ENCODE measurements around the gene MNDA. TPM values are rescaled to one million over a fixed set of nuclear protein-coding genes. Genes with fewer than 3 reads are reported as not detected.
"Not testable (repeated sequence)": the region's sequence is repeated elsewhere in the genome, so short reads cannot be mapped to it uniquely, and the experiment has no call there.

The MNDA gene
- total and polyA plus RNA-seq, 4 donors: 3.7 to 16.6 (median 4.3) TPM

DNA sequence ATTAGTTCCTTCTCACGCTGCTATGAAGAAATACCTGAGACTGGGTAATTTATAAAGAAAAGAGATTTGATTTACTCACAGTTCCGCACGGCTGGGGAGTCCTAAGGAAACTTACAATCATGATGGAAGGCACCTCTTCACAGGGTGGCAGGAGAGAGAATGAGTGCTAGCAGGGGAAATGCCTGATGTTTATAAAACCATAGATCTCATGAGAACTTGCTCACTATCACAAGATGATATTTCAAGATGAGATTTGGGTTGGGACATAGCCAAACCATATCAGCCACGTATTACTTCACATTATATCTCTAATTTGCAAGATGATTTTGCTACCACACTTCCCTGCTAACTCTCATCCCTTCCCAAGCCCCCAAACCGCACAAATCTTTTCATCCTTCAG, 9.1 kb downstream of the MNDA start:
- DNase-seq (ENCODE audit: low spot score): no peak
- Histone ChIP-seq H3K27ac (ENCODE audit: low read depth in 1 of 2, low read length in 2 of 2) (no peak overlapping the region), H3K4me3 (ENCODE audit: low read depth in 1 of 3, low read length in 3 of 3) (no peak overlapping the region), H3K27me3 (ENCODE audit: control insufficient read depth in 4 of 4, insufficient read depth in 4 of 4, low read length in 3 of 4) (no peaks in the 10 kb centered on the region), H3K9me3 (ENCODE audit: control insufficient read depth in 4 of 4, low read length in 3 of 4) (no peaks in the 10 kb centered on the region), H3K4me1 (ENCODE audit: control insufficient read depth in 4 of 4, insufficient read depth in 4 of 4, low read length in 3 of 4) (no peaks in the 10 kb centered on the region), H3K36me3 (ENCODE audit: control insufficient read depth in 4 of 4, insufficient read depth in 3 of 4, low read depth in 1 of 4, low read length in 3 of 4) (no peaks in the 10 kb centered on the region), H3K9ac (ENCODE audit: low read depth in 1 of 2, low read length in 2 of 2) (no peak overlapping the region)
- 57% methylated on average over 5 of the region's 5 CpGs for WGBS
- TF ChIP-seq, protein P1, sequence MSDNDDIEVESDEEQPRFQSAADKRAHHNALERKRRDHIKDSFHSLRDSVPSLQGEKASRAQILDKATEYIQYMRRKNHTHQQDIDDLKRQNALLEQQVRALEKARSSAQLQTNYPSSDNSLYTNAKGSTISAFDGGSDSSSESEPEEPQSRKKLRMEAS (IDR thresholded peaks at IDR 0.05): no peak
- TF ChIP-seq FOXA2 (IDR thresholded peaks at IDR 0.05) (no peak), SP1 (IDR thresholded peaks at IDR 0.05) (no peak), GABPA (IDR thresholded peaks at IDR 0.05 in 1 of 2, conservative IDR thresholded peaks at IDR 0.05 in 1 of 2) (no peak), YY1 (IDR thresholded peaks at IDR 0.05) (no peak), RAD21 (IDR thresholded peaks at IDR 0.05) (no peak), HNF4A (conservative IDR thresholded peaks at IDR 0.05) (no peak), RXRA (IDR thresholded peaks at IDR 0.05) (no peak), JUND (IDR thresholded peaks at IDR 0.05) (no peak), HNF4G (IDR thresholded peaks at IDR 0.05) (no peak), EGR1 (IDR thresholded peaks at IDR 0.05; ENCODE audit: low read depth in 2 of 2) (no peak)
- TF ChIP-seq, protein P2, sequence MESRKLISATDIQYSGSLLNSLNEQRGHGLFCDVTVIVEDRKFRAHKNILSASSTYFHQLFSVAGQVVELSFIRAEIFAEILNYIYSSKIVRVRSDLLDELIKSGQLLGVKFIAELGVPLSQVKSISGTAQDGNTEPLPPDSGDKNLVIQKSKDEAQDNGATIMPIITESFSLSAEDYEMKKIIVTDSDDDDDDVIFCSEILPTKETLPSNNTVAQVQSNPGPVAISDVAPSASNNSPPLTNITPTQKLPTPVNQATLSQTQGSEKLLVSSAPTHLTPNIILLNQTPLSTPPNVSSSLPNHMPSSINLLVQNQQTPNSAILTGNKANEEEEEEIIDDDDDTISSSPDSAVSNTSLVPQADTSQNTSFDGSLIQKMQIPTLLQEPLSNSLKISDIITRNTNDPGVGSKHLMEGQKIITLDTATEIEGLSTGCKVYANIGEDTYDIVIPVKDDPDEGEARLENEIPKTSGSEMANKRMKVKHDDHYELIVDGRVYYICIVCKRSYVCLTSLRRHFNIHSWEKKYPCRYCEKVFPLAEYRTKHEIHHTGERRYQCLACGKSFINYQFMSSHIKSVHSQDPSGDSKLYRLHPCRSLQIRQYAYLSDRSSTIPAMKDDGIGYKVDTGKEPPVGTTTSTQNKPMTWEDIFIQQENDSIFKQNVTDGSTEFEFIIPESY (IDR thresholded peaks at IDR 0.05): no peak
- TF ChIP-seq, protein P3, sequence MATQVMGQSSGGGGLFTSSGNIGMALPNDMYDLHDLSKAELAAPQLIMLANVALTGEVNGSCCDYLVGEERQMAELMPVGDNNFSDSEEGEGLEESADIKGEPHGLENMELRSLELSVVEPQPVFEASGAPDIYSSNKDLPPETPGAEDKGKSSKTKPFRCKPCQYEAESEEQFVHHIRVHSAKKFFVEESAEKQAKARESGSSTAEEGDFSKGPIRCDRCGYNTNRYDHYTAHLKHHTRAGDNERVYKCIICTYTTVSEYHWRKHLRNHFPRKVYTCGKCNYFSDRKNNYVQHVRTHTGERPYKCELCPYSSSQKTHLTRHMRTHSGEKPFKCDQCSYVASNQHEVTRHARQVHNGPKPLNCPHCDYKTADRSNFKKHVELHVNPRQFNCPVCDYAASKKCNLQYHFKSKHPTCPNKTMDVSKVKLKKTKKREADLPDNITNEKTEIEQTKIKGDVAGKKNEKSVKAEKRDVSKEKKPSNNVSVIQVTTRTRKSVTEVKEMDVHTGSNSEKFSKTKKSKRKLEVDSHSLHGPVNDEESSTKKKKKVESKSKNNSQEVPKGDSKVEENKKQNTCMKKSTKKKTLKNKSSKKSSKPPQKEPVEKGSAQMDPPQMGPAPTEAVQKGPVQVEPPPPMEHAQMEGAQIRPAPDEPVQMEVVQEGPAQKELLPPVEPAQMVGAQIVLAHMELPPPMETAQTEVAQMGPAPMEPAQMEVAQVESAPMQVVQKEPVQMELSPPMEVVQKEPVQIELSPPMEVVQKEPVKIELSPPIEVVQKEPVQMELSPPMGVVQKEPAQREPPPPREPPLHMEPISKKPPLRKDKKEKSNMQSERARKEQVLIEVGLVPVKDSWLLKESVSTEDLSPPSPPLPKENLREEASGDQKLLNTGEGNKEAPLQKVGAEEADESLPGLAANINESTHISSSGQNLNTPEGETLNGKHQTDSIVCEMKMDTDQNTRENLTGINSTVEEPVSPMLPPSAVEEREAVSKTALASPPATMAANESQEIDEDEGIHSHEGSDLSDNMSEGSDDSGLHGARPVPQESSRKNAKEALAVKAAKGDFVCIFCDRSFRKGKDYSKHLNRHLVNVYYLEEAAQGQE (IDR thresholded peaks at IDR 0.05): no peak
- TF ChIP-seq, protein P4, sequence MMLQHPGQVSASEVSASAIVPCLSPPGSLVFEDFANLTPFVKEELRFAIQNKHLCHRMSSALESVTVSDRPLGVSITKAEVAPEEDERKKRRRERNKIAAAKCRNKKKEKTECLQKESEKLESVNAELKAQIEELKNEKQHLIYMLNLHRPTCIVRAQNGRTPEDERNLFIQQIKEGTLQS (IDR thresholded peaks at IDR 0.05): no peak

DNA sequence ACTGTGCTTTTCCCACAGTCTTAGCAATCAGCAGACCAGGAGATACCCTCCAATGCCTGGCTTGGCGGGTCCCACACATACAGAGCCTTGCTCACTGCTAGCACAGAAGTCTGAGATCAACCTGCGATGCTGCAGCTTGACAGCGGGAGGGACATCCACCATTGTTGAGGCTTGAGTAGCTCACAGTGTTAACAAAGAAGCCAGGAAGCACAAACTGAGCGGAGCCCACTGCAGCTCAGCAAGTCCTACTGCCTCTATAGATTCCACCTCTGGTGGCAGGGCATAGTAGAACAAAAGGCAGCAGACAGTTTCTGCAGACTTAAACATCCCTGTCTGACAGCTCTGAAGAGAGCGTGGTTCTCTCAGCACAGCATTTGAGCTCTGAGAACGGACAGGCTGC, 33.4 kb downstream of the MNDA start:
- Histone ChIP-seq H3K36me3 (ENCODE audit: control insufficient read depth in 4 of 4, insufficient read depth in 3 of 4, low read depth in 1 of 4, low read length in 3 of 4) (no peaks in the 10 kb centered on the region), H3K4me3 (ENCODE audit: low read depth in 1 of 3, low read length in 3 of 3) (no peak overlapping the region), H3K27ac (ENCODE audit: low read depth in 1 of 2, low read length in 2 of 2) (no peak overlapping the region), H3K9ac (ENCODE audit: low read depth in 1 of 2, low read length in 2 of 2) (no peak overlapping the region), H3K4me1 (ENCODE audit: control insufficient read depth in 4 of 4, insufficient read depth in 4 of 4, low read length in 3 of 4) (no peaks in the 10 kb centered on the region), H3K27me3 (ENCODE audit: control insufficient read depth in 4 of 4, insufficient read depth in 4 of 4, low read length in 3 of 4) (peaks cover 0 to 4% (median 0%) of the 10 kb centered on the region in 4 donors), H3K9me3 (ENCODE audit: control insufficient read depth in 4 of 4, low read length in 3 of 4) (no peaks in the 10 kb centered on the region)
- DNase-seq (ENCODE audit: low spot score): no peak
- 53% methylated on average over 6 of the region's 6 CpGs for WGBS
- TF ChIP-seq, protein P5, sequence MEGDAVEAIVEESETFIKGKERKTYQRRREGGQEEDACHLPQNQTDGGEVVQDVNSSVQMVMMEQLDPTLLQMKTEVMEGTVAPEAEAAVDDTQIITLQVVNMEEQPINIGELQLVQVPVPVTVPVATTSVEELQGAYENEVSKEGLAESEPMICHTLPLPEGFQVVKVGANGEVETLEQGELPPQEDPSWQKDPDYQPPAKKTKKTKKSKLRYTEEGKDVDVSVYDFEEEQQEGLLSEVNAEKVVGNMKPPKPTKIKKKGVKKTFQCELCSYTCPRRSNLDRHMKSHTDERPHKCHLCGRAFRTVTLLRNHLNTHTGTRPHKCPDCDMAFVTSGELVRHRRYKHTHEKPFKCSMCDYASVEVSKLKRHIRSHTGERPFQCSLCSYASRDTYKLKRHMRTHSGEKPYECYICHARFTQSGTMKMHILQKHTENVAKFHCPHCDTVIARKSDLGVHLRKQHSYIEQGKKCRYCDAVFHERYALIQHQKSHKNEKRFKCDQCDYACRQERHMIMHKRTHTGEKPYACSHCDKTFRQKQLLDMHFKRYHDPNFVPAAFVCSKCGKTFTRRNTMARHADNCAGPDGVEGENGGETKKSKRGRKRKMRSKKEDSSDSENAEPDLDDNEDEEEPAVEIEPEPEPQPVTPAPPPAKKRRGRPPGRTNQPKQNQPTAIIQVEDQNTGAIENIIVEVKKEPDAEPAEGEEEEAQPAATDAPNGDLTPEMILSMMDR (IDR thresholded peaks at IDR 0.05; ENCODE audit: low read depth, low read length, missing input control): no peak
- TF ChIP-seq GABPA (IDR thresholded peaks at IDR 0.05 in 1 of 2, conservative IDR thresholded peaks at IDR 0.05 in 1 of 2) (no peak), YY1 (IDR thresholded peaks at IDR 0.05) (no peak), EGR1 (IDR thresholded peaks at IDR 0.05; ENCODE audit: low read depth in 2 of 2) (no peak)

DNA sequence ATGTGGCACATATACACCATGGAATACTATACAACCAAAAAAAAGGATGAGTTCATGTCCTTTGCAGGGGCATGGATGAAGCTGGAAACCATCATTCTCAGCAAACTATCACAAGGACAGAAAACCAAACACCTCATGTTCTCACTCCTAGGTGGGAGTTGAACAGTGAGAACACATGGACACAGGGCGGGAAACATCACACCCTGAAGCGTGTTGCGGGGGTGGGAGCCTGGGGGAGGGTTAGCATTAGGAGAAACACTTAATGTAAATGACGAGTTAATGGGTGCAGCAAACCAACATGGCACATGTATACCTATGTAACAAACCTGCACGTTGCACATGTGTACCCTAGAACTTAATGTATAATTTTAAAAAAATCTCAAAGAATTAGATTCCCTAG, 39.3 kb downstream of the MNDA start:
- not testable (repeated sequence) for H3K36me3 ChIP-seq (ENCODE audit: control insufficient read depth in 4 of 4, insufficient read depth in 3 of 4, low read depth in 1 of 4, low read length in 3 of 4); H3K4me3 ChIP-seq (ENCODE audit: low read depth in 1 of 3, low read length in 3 of 3); H3K9me3 ChIP-seq (ENCODE audit: control insufficient read depth in 4 of 4, low read length in 3 of 4); H3K27me3 ChIP-seq (ENCODE audit: control insufficient read depth in 4 of 4, insufficient read depth in 4 of 4, low read length in 3 of 4); DNase-seq (ENCODE audit: low spot score); H3K27ac ChIP-seq (ENCODE audit: low read depth in 1 of 2, low read length in 2 of 2); H3K4me1 ChIP-seq (ENCODE audit: control insufficient read depth in 4 of 4, insufficient read depth in 4 of 4, low read length in 3 of 4); H3K9ac ChIP-seq (ENCODE audit: low read depth in 1 of 2, low read length in 2 of 2)
- 88% methylated on average over 5 of the region's 5 CpGs for WGBS

Data from liver (tissue), 9 donors.